A549 (cell line): ENCODE results near the gene HTR3A. TPM values are rescaled to one million over a fixed set of nuclear protein-coding genes. Genes with fewer than 3 reads are reported as not detected.

ENCODE experiments used
- ATAC-seq, 2 experiments: fragments of 200-7000 bp in 1 of 2; fragments of >200 bp in 1 of 2; cut with Nextera tagmentation in 1 of 2; cut with Tn5 transposase in 1 of 2; 3 replicates each; pipeline versions ENCODE4 v1.8.0 to v1.9.1; 2018 to 2020; ENCODE audit warnings: mild to moderate bottlenecking in 1 of 2, moderate library complexity in 1 of 2
- CTCF ChIA-PET: fragments of 300-600 bp; sonication (Branson Sonifier 250); formaldehyde crosslinking; extraction: SDS; loops from one replicate; lab custom pipeline; 2021; ENCODE audit warnings: antibody characterized with exemption, inconsistent platforms; lab: Yijun Ruan, JAX
- POLR2A ChIA-PET: fragments of 350-600 bp; formaldehyde crosslinking; extraction: SDS; loops from one replicate; lab custom pipeline; 2021; ENCODE audit warnings: antibody characterized with exemption, inconsistent platforms; lab: Yijun Ruan, JAX
- DNase-seq, 2 experiments: peaks; one replicate each; pipeline versions ENCODE4 v3.0.0 to v3.0.0-alpha.2; 2011 to 2016; ENCODE audit warnings: low read depth in 1 of 2, low spot score in 1 of 2
- FAIRE-seq: peaks from 2 replicates; lab custom pipeline; 2011; peaks lifted over from hg19 to GRCh38; lab: Jason Lieb, UNC
- H3K27ac ChIP-seq, 2 experiments: fragments of >200 bp; sonication (Bioruptor Twin); formaldehyde crosslinking; 3 replicates each; pipeline ENCODE4 v1.5.1; 2016 to 2017
- H3K4me1 ChIP-seq: fragments of >200 bp; sonication (Bioruptor Twin); formaldehyde crosslinking; 3 replicates; pipeline ENCODE4 v1.6.1; 2016
- H3K4me2 ChIP-seq: fragments of >200 bp; sonication (Bioruptor Twin); formaldehyde crosslinking; 3 replicates; pipeline ENCODE4 v1.6.1; 2016
- H3K4me3 ChIP-seq: fragments of >200 bp; sonication (Bioruptor Twin); formaldehyde crosslinking; 3 replicates; pipeline ENCODE4 v1.5.1; 2016
- H3K9me3 ChIP-seq: fragments of >200 bp; sonication (Bioruptor Twin); formaldehyde crosslinking; 3 replicates; pipeline ENCODE4 v1.6.1; 2016
- CBX2 ChIP-seq: fragments of 200-600 bp; sonication (generic); IDR thresholded peaks from 2 replicates; pipeline ENCODE4 v1.6.1; 2016; ENCODE audit warnings: low read depth, mild to moderate bottlenecking, borderline replicate concordance
- CBX8 ChIP-seq: fragments of 200-600 bp; sonication (generic); IDR thresholded peaks from 2 replicates; pipeline ENCODE4 v1.6.1; 2016
- CHD2 ChIP-seq: fragments of 150-350 bp; IDR thresholded peaks from 2 replicates; pipeline ENCODE4 v1.6.1; 2014; ENCODE audit warnings: low read length; ENCODE audit not compliant: partially characterized antibody
- E2F6 ChIP-seq: IDR thresholded peaks from 2 replicates; pipeline ENCODE4 v1.6.1; 2012; ENCODE audit warnings: low read depth, borderline replicate concordance
- EHMT2 ChIP-seq: fragments of 200-600 bp; sonication (generic); IDR thresholded peaks from 2 replicates; pipeline ENCODE4 v1.6.1; 2016; ENCODE audit warnings: antibody characterized with exemption, low read depth, mild to moderate bottlenecking, moderate library complexity
- EP300 ChIP-seq, 2 experiments: fragments of >200 bp; sonication (Bioruptor Twin); formaldehyde crosslinking; IDR thresholded peaks; 2 replicates in 1 of 2; 3 replicates in 1 of 2; pipeline ENCODE4 v1.6.1; 2016 to 2017
- FOSB ChIP-seq: fragments of 250-450 bp; sonication (Bioruptor Pico); IDR thresholded peaks from 2 replicates; pipeline ENCODE4 v1.5.0; 2020; ENCODE audit warnings: mild to moderate bottlenecking, moderate library complexity
- FOSL2 ChIP-seq, 2 experiments: fragments of 450-650 bp in 1 of 2; fragments of >200 bp in 1 of 2; sonication (Bioruptor Twin) in 1 of 2; formaldehyde crosslinking; IDR thresholded peaks; 2 replicates each; pipeline versions ENCODE4 v1.5.0 to v1.6.1; 2016 to 2020; ENCODE audit warnings: mild to moderate bottlenecking in 1 of 2, moderate library complexity in 1 of 2
- HOXB13 ChIP-seq: fragments of 250-450 bp; sonication (Bioruptor Pico); IDR thresholded peaks from 2 replicates; pipeline ENCODE4 v1.5.0; 2020; ENCODE audit warnings: low read depth, mild to moderate bottlenecking, moderate library complexity
- HOXB5 ChIP-seq: fragments of 250-450 bp; sonication (Bioruptor Pico); IDR thresholded peaks from 2 replicates; pipeline ENCODE4 v1.5.0; 2020; ENCODE audit warnings: mild to moderate bottlenecking, moderate library complexity
- MAX ChIP-seq: IDR thresholded peaks from 2 replicates; pipeline ENCODE4 v1.6.1; 2012
- MYC ChIP-seq: IDR thresholded peaks from 2 replicates; pipeline ENCODE4 v1.6.1; 2012; ENCODE audit warnings: mild to moderate bottlenecking, inconsistent platforms, low read length, improper control_type of control experiment, borderline replicate concordance
- NPAS2 ChIP-seq: fragments of 250-450 bp; sonication (Bioruptor Pico); IDR thresholded peaks from 2 replicates; pipeline ENCODE4 v1.8.0; 2022; ENCODE audit warnings: mild to moderate bottlenecking, moderate library complexity, borderline replicate concordance
- POLR2AphosphoS2 ChIP-seq: conservative IDR thresholded peaks from 2 replicates; pipeline ENCODE4 v1.6.1; 2012; ENCODE audit warnings: low read length, improper control_type of control experiment, inconsistent platforms
- RARB ChIP-seq: fragments of 250-450 bp; sonication (Bioruptor Pico); IDR thresholded peaks from 2 replicates; pipeline ENCODE4 v1.8.0; 2021; ENCODE audit warnings: mild to moderate bottlenecking, moderate library complexity
- RCOR1 ChIP-seq: fragments of 150-350 bp; IDR thresholded peaks from 2 replicates; pipeline ENCODE4 v1.6.1; 2014; ENCODE audit warnings: antibody characterized with exemption, low read length, low read depth
- RFX5 ChIP-seq: fragments of 450-650 bp; IDR thresholded peaks from 2 replicates; pipeline ENCODE4 v1.7.1; 2014; ENCODE audit warnings: antibody characterized with exemption, mild to moderate bottlenecking, moderate library complexity
- TFCP2L1 ChIP-seq: fragments of 250-450 bp; sonication (Bioruptor Pico); IDR thresholded peaks from 2 replicates; pipeline ENCODE4 v1.5.0; 2021; ENCODE audit warnings: mild to moderate bottlenecking
- ZC3H11A ChIP-seq: fragments of 450-650 bp; IDR thresholded peaks from 2 replicates; pipeline ENCODE4 v1.6.1; 2014; ENCODE audit warnings: antibody characterized with exemption, mild to moderate bottlenecking
- ZFP36 ChIP-seq: fragments of 450-650 bp; IDR thresholded peaks from 2 replicates; pipeline ENCODE4 v1.6.1; 2014; ENCODE audit warnings: borderline replicate concordance; ENCODE audit not compliant: partially characterized antibody
- ZNF302 ChIP-seq: fragments of 250-450 bp; sonication (Bioruptor Pico); IDR thresholded peaks from 2 replicates; pipeline ENCODE4 v1.9.0; 2021; ENCODE audit warnings: inconsistent platforms, mild to moderate bottlenecking, moderate library complexity
- WGBS: methylation state at CpG from one replicate; pipeline ENCODE4 v1.1.6; 2017; ENCODE audit errors: missing lambda C conversion rate; 5-methylcytosine and 5-hydroxymethylcytosine counted together
- polyA plus RNA-seq, 4 experiments: library from polyadenylated mRNA; depleted of rRNA in 3 of 4; stranded (reverse); fragments of >200 nt; fragmentation: RNase III in 1 of 4; extraction: RNeasy Plus Mini Kit Qiagen cat#74134 plus additional on column Dnase treatment in 1 of 4; gene quantifications; 2 replicates in 3 of 4; 3 replicates in 1 of 4; pipeline ENCODE4 v1.2.3, GENCODE V29; 2011 to 2017

The HTR3A gene
- polyA plus RNA-seq, 2 of the 4 experiments (the other 2 are of a cell fraction) = not detected

GRCh38 chr11:113956986-113957385, 17.9 kb upstream of the HTR3A start:
- 75% methylated on average over 3 of the region's 9 CpGs for WGBS
- H3K4me1 ChIP-seq = no peaks in the 10 kb centered on the region
- no peak for TF ChIP-seq RFX5
- no peak for TF ChIP-seq HOXB13 (CRISPR knock-in tag)
- TF ChIP-seq TFCP2L1 (CRISPR knock-in tag) = no peak
- no peak for TF ChIP-seq MAX
- no peak for TF ChIP-seq MYC
- TF ChIP-seq EHMT2 = no peak
- no peak for TF ChIP-seq ZC3H11A
- no peak for TF ChIP-seq NPAS2 (CRISPR knock-in tag)
- TF ChIP-seq FOSB = no peak
- no peak for TF ChIP-seq E2F6
- TF ChIP-seq HOXB5 (CRISPR knock-in tag) = no peak
- no peak for TF ChIP-seq RARB (CRISPR knock-in tag)
- no peak for TF ChIP-seq FOSL2 (IDR thresholded peaks at IDR 0.05)
- no peak for TF ChIP-seq FOSL2 (CRISPR knock-in tag; IDR thresholded peaks at IDR 0.05)
- no peak for TF ChIP-seq ZNF302
- TF ChIP-seq CHD2 = no peak
- TF ChIP-seq POLR2AphosphoS2 = no peak
- TF ChIP-seq, all 56 proteins: peak for 0
- no peak for DNase-seq
- no peak overlapping the region for H3K4me3 ChIP-seq
- no peak for FAIRE-seq
- CTCF ChIA-PET = no interaction called here
- no peak overlapping the region for H3K4me2 ChIP-seq
- POLR2A ChIA-PET = no interaction called here
- no peaks in the 10 kb centered on the region for H3K9me3 ChIP-seq
- no peak overlapping the region for H3K27ac ChIP-seq
- no peak for ATAC-seq

GRCh38 chr11:113960702-113961330, 14.1 kb upstream of the HTR3A start:
- POLR2A ChIA-PET = no interaction called here
- no peak overlapping the region for H3K27ac ChIP-seq
- no peak overlapping the region for H3K4me2 ChIP-seq
- H3K4me1 ChIP-seq = no peaks in the 10 kb centered on the region
- no peak for DNase-seq
- TF ChIP-seq FOSB (no peak), ZNF302 (no peak), POLR2AphosphoS2 (no peak), RCOR1 (no peak)
- TF ChIP-seq, all 56 proteins: peak for 0
- CTCF ChIA-PET = no interaction called here
- no peak for FAIRE-seq
- Histone ChIP-seq H3K4me3 (no peak overlapping the region), H3K9me3 (no peaks in the 10 kb centered on the region)
- no peak for ATAC-seq
- 31% methylated on average over 9 of the region's 9 CpGs for WGBS

GRCh38 chr11:113967361-113967760, 7.5 kb upstream of the HTR3A start:
- no peak for FAIRE-seq
- no peak for ATAC-seq
- ChIA-PET POLR2A (no interaction called here), CTCF (no interaction called here)
- H3K4me2 ChIP-seq = no peak overlapping the region
- no peak overlapping the region for H3K4me3 ChIP-seq
- WGBS = 0% methylated on average over 1 of the region's 1 CpG
- no peak for DNase-seq
- H3K9me3 ChIP-seq = no peaks in the 10 kb centered on the region
- no peaks in the 10 kb centered on the region for H3K4me1 ChIP-seq
- no peak overlapping the region for H3K27ac ChIP-seq
- TF ChIP-seq ZFP36 (no peak), EP300 (IDR thresholded peaks at IDR 0.05) (no peak), CBX8 (no peak), HOXB5 (CRISPR knock-in tag) (no peak), CBX2 (no peak)
